MM.1S (cell line): ENCODE results near the gene PROK1.

Experiments used
- DNase-seq: peaks from one replicate; pipeline ENCODE4 v3.0.0-alpha.2; 2015
- H2AFZ ChIP-seq: fragments of 300-600 bp; sonication (generic); 2 replicates; pipeline ENCODE4 v1.6.0; 2016; ENCODE audit warnings: antibody characterized with exemption, low read length
- H3F3A ChIP-seq: fragments of 300-600 bp; sonication (generic); 2 replicates; pipeline ENCODE4 v1.6.1; 2016; ENCODE audit warnings: mild to moderate bottlenecking, antibody characterized with exemption, low read length, moderate library complexity, mixed read lengths; ENCODE audit not compliant: insufficient read depth
- H3K27ac ChIP-seq: fragments of 300-600 bp; sonication (generic); 2 replicates; pipeline ENCODE4 v1.5.1; 2016; ENCODE audit warnings: mild to moderate bottlenecking, low read length
- H3K27me3 ChIP-seq: fragments of 300-600 bp; sonication (generic); replicated peaks from 2 replicates; pipeline ENCODE4 v1.6.0; 2016; ENCODE audit warnings: low read length; ENCODE audit not compliant: insufficient read depth
- H3K36me3 ChIP-seq: fragments of 300-600 bp; sonication (generic); replicated peaks from 2 replicates; pipeline ENCODE4 v1.6.1; 2016; ENCODE audit warnings: mild to moderate bottlenecking, low read length, mixed read lengths; ENCODE audit not compliant: insufficient read depth
- H3K4me1 ChIP-seq: fragments of 300-600 bp; sonication (generic); 2 replicates; pipeline ENCODE4 v1.6.1; 2016; ENCODE audit warnings: low read length, mixed read lengths
- H3K4me2 ChIP-seq: fragments of 300-600 bp; sonication (generic); 2 replicates; pipeline ENCODE4 v1.6.0; 2016; ENCODE audit warnings: low read depth, low read length
- H3K4me3 ChIP-seq: fragments of 300-600 bp; sonication (generic); 2 replicates; pipeline ENCODE4 v1.5.1; 2016; ENCODE audit warnings: low read length, mixed read lengths
- H3K79me2 ChIP-seq: fragments of 300-600 bp; sonication (generic); 2 replicates; pipeline ENCODE4 v1.6.1; 2016; ENCODE audit warnings: mixed run types, low read length, mixed read lengths
- H3K9ac ChIP-seq: fragments of 300-600 bp; sonication (generic); 2 replicates; pipeline ENCODE4 v1.6.1; 2016; ENCODE audit warnings: low read length, mixed read lengths
- H3K9me2 ChIP-seq: fragments of 300-600 bp; sonication (generic); replicated peaks from 2 replicates; pipeline ENCODE4 v1.6.1; 2016; ENCODE audit warnings: mild to moderate bottlenecking, low read length, mixed read lengths; ENCODE audit not compliant: insufficient read depth
- H3K9me3 ChIP-seq: fragments of 300-600 bp; sonication (generic); replicated peaks from 2 replicates; pipeline ENCODE4 v1.6.1; 2016; ENCODE audit warnings: mild to moderate bottlenecking, low read length, mixed read lengths; ENCODE audit not compliant: insufficient read depth
- H4K20me1 ChIP-seq: fragments of 300-600 bp; sonication (generic); 2 replicates; pipeline ENCODE4 v1.6.1; 2016; ENCODE audit warnings: mild to moderate bottlenecking, low read length, moderate library complexity, mixed read lengths; ENCODE audit not compliant: insufficient read depth
- EZH2 ChIP-seq: fragments of 300-600 bp; sonication (generic); optimal IDR thresholded peaks from 2 replicates; pipeline ENCODE3; 2017; ENCODE audit warnings: low read depth, mild to moderate bottlenecking, antibody characterized with exemption, low read length, mixed read lengths
- EZH2phosphoT487 ChIP-seq: fragments of 300-600 bp; sonication (generic); IDR thresholded peaks from 2 replicates; pipeline ENCODE4 v1.6.1; 2018; ENCODE audit warnings: antibody characterized with exemption, low read length
- TF ChIP-seq, protein P1 (sequence below): fragments of 300-600 bp; sonication (generic); IDR thresholded peaks from 2 replicates; pipeline ENCODE4 v1.5.1; 2016; ENCODE audit warnings: antibody characterized with exemption, low read length, mixed read lengths

PROK1 gene

DNA sequence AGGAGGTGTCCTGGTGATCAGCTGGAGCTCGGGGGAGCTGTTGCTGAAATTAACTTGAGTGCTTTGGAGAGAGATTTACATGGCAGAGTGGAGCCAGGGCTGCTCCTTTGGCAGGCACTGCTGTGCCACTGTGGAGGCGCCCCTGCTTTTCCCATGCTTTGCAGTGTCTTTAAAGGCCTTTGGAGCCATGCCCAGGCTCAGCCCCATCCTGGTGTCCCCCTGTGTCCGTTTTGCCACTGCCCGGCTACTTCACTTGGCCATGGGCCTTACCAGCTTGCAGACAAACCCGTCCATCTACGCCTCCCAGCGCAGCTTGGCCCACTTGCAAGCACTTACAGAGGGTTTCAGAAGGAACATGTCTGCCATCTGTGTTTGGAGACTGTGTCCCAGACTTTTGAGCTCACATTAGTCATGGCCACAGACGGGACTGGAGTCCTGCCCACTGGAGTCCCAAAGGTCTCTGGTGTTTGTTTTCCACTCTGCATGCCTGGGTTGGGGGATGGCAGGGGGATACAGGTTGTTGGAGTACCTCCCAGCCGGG is 25.3 kb upstream of the PROK1 start:
- DNase-seq, result no peak
- TF ChIP-seq, protein P1, sequence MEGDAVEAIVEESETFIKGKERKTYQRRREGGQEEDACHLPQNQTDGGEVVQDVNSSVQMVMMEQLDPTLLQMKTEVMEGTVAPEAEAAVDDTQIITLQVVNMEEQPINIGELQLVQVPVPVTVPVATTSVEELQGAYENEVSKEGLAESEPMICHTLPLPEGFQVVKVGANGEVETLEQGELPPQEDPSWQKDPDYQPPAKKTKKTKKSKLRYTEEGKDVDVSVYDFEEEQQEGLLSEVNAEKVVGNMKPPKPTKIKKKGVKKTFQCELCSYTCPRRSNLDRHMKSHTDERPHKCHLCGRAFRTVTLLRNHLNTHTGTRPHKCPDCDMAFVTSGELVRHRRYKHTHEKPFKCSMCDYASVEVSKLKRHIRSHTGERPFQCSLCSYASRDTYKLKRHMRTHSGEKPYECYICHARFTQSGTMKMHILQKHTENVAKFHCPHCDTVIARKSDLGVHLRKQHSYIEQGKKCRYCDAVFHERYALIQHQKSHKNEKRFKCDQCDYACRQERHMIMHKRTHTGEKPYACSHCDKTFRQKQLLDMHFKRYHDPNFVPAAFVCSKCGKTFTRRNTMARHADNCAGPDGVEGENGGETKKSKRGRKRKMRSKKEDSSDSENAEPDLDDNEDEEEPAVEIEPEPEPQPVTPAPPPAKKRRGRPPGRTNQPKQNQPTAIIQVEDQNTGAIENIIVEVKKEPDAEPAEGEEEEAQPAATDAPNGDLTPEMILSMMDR, result no peak
- no peaks in the 10 kb centered on the region for H3K9me3 ChIP-seq
- H3K79me2 ChIP-seq, result no peaks in the 10 kb centered on the region
- no peak overlapping the region for H3K4me3 ChIP-seq
- H3K27me3 ChIP-seq, result no peaks in the 10 kb centered on the region
- no peaks in the 10 kb centered on the region for H3K36me3 ChIP-seq
- no peaks in the 10 kb centered on the region for H3K9me2 ChIP-seq
- no peaks in the 10 kb centered on the region for H3F3A ChIP-seq
- no peak overlapping the region for H3K4me2 ChIP-seq
- no peak overlapping the region for H3K9ac ChIP-seq
- H3K4me1 ChIP-seq, result no peaks in the 10 kb centered on the region
- no peak overlapping the region for H3K27ac ChIP-seq
- H4K20me1 ChIP-seq, result no peaks in the 10 kb centered on the region
- no peak overlapping the region for H2AFZ ChIP-seq

DNA sequence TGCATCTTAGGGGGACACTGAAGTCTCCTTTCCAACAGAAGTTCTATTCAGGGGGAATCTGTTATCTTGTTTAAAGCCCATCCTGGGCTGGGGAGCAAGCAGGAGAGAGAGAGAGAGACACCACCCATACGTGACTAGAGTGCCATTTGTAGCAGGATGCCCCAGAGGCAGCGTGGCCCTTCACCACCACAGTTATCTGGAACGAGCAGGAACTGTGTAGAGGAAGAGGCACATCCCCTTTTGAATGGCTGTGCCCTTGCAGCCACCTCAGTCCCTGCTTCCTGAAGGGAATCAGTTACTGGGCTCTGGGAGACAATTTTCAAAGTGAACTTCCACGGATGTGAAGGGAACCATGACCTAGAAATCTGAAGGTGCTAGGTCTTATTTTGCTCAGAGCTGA is 24.1 kb upstream of the PROK1 start:
- Histone ChIP-seq H4K20me1 (no peaks in the 10 kb centered on the region), H3K27ac (no peak overlapping the region), H3K4me3 (no peak overlapping the region), H2AFZ (no peak overlapping the region), H3K9me2 (no peaks in the 10 kb centered on the region), H3K79me2 (no peaks in the 10 kb centered on the region), H3F3A (no peaks in the 10 kb centered on the region), H3K36me3 (no peaks in the 10 kb centered on the region), H3K9me3 (no peaks in the 10 kb centered on the region), H3K27me3 (no peaks in the 10 kb centered on the region), H3K4me1 (no peaks in the 10 kb centered on the region), H3K4me2 (no peak overlapping the region), H3K9ac (no peak overlapping the region)
- TF ChIP-seq EZH2phosphoT487 (no peak), EZH2 (no peak)
- TF ChIP-seq, protein P1, result no peak
- no peak for DNase-seq

DNA sequence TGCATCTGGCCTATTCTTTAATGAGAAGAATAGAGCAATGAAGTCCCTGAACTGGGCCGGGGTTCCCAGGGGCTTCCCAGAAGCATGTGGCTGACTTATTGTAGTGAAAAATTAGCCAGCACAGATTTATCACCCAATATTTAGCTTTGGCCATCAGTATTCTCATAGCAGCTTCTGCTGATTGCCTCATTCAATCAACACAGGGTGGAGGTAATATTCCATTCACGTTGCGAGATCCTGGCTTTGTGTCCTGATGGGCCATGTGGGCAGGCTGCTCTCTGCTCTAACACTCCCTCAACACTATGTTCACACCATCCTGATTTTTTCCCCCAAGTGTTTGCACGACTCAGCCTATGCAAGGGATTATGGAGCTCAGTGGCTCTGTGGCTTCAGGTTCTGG is 22.0 kb upstream of the PROK1 start:
- no peak for TF ChIP-seq EZH2
- TF ChIP-seq, protein P1, result no peak
- TF ChIP-seq EZH2phosphoT487, result no peak
- H3K36me3 ChIP-seq, result no peaks in the 10 kb centered on the region

More for the DNA sequence above, 22.0 kb upstream of the PROK1 start:
- no peak for DNase-seq
- Histone ChIP-seq H2AFZ (no peak overlapping the region), H3K79me2 (no peaks in the 10 kb centered on the region), H3F3A (no peaks in the 10 kb centered on the region), H3K9me2 (no peaks in the 10 kb centered on the region), H3K4me3 (no peak overlapping the region), H3K9ac (no peak overlapping the region), H3K4me2 (no peak overlapping the region), H3K9me3 (no peaks in the 10 kb centered on the region), H4K20me1 (no peaks in the 10 kb centered on the region), H3K27ac (no peak overlapping the region), H3K4me1 (no peaks in the 10 kb centered on the region), H3K27me3 (no peaks in the 10 kb centered on the region)
